ENCODE measurements around the gene BTNL9. TPM values are rescaled to one million over a fixed set of nuclear protein-coding genes. Genes with fewer than 3 reads are reported as not detected.
"Not testable (repeated sequence)": the region's sequence is repeated elsewhere in the genome, so short reads cannot be mapped to it uniquely, and the experiment has no call there.

The BTNL9 gene
- not detected in 2 replicates for total RNA-seq
- not detected for polyA plus RNA-seq (2012)

- no peak for DNase-seq (ENCODE audit: low read depth)
Observed at GRCh38 chr5:181039931-181040630, at the start of gene BTNL9. Gene BTNL9, plus strand, starts transcription at chr5:181040266. Its CDS starts 5,224 bp downstream, at chr5:181045490.

GRCh38 chr5:180990882-180991242, 49.2 kb upstream of the BTNL9 start:
- no peak for DNase-seq (ENCODE audit: low read depth)

DNA sequence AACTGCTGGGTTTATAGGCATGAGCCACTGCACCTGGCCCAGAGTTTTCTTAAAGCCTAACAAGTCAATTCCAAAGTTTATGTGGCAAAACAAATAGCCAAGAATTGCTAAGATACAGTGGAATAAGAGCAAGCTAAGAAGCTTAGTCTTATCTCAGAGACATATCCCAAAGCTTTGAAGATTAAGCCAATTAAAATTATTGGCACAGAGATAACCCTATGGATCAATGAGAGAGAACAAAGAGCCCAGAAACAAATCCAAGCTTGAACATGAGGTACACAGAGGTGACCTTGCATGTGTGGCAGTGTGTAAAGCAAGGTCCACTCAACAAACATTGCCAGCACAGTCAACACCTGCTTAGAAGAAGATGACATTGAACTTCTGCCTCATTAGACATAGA, 38.1 kb upstream of the BTNL9 start:
- no peak for DNase-seq (ENCODE audit: low read depth)

DNA sequence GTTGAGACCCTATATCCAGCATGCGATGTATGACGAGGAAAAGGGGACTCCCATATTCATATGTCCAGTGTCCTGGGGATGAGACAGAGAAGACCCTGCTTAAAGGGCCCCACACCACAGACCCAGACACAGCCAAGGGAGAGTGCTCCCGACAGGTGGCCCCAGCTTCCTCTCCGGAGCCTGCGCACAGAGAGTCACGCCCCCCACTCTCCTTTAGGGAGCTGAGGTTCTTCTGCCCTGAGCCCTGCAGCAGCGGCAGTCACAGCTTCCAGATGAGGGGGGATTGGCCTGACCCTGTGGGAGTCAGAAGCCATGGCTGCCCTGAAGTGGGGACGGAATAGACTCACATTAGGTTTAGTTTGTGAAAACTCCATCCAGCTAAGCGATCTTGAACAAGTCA, 34.3 kb upstream of the BTNL9 start:
- no peak for DNase-seq (ENCODE audit: low read depth)

DNA sequence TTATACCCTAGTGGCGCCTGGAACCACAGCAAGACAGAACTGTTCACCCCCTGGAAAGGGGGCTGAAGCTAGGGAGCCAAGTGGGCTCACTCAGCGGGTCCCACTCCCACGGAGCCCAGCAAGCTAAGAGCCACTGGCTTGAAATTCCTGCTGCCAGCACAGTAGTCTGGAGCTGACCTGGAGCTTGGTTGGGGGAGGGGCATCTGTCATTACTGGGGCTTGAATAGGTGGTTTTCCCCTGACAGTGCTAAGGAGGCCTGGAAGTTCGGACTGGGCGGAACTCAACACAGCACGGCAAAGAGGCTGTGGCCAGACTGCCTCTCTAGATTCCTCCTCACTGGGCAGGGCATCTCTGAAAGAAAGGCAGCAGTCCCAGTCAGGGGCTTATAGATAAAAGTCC, 31.9 kb upstream of the BTNL9 start:
- no peak for DNase-seq (ENCODE audit: low read depth)

DNA sequence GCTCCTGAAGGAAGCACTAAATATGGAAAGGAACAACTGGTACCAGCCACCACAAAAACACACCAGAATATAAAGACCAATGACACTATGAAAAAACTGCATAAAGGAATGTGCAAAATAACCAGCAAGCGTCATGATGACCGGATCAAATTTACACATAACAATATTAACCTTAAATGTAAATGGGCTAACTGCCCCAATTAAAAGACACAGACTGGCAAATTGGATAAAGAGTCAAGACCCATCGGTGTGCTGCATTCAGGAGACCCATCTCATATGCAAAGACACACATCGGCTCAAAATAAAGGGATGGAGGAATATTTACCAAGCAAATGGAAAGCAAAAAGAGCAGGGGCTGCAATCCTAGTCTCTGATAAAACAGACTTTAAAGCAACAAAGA, 30.0 kb upstream of the BTNL9 start:
- not testable (repeated sequence) for DNase-seq (ENCODE audit: low read depth)

- DNase-seq (ENCODE audit: low read depth) = not testable (repeated sequence)
Observed at GRCh38 chr5:181014654-181015053, 25.4 kb upstream of the BTNL9 start.

DNA sequence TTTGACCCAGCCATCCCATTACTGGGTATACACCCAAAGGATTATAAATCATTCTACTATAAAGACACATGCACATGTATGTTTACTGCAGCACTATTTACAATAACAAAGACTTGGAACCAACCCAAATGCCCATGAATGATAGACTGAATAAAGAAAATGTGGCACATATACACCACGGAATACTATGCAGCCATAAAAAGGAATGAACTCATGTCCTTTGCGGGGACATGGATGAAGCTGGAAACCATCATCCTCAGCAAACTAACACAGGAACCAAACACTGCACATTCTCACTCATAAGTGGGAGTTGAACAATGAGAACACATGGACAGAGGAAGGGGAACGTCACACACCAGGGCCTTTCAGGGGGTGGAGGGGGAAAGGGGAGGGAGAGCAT, 22.6 kb upstream of the BTNL9 start:
- not testable (repeated sequence) for DNase-seq (ENCODE audit: low read depth)

DNA sequence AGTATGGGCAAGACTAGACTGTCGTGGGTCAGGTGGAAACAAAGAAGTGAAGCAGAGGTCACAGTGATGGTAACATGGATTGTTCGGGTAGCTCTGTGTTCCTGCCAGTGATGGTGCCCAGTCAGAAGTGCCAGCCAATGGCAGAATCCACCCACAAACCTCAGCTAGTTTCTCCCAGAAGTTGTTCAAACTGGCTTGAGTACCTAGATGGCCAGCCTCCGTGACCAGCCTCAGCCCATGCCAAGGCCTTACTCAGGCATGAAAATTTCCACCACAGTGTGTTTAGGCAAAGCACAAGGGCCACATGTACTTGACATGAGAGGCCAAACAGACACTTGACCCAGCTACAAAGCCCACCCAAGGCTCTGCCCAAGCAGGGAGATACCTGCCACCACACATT, 19.4 kb upstream of the BTNL9 start:
- no peak for DNase-seq (ENCODE audit: low read depth)

DNA sequence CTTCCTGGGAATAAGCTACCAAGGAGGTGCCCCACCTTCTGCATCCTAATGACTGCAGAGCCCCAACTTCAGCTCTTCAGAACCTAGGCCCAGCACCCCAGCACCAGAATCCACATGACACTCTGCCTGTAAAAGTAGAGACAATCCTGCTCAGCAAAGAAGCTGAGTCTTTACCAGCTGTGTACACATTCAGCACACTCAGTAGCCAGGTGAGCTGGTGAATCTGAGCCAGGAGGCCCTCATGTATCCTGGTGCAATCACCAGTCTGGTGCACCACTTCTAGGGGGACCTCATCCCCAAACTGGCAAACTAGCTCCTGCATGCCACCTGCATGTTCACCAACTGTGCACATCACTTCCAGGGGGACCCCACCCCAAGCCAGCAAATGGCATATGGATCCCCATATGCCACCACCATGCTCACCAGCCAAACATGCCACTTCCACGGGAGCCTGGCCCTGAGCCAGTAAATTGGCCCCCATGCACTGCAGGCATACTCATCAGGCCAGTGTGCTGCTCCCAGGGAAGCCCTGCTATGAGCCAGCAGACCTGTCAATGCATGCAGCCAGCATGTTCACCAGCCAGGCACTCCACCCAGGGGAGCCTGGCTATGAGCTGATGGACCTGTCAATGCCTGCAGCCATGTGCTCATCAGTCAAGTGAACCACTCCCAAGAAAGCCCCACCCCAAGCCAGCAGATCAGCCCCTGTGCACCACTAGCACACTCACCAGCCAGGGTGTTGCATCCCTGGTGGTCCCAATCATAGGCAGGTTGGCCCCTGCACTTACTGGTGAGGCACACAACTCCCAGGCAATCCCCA, 15.6 kb upstream of the BTNL9 start:
- DNase-seq (ENCODE audit: low read depth) = no peak

- no peak for DNase-seq (ENCODE audit: low read depth)
Observed at GRCh38 chr5:181027452-181028031, 12.5 kb upstream of the BTNL9 start.

GRCh38 chr5:181028032-181028819, 11.8 kb upstream of the BTNL9 start:
- no peak for DNase-seq (ENCODE audit: low read depth)

DNA sequence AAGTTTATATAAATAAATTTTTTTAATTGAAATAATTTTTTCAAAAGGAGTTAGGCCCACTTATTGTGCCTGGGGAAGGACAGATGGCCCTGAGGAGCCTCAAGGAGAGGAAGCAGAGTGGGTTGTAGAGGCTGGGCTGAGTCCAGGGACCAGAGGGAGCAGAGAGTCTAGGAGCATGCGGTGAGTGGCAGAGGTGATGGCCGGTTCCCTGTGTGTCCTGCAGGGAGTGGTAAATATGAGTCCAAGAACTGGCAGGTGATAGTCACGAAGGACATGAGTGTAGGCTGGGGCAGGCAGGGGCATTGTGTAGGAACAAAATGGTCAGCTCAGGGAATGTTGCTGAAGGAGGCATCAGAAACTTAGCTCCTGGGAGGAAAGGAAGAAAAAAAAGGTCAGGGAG, 8.3 kb upstream of the BTNL9 start:
- DNase-seq (ENCODE audit: low read depth) = no peak

DNA sequence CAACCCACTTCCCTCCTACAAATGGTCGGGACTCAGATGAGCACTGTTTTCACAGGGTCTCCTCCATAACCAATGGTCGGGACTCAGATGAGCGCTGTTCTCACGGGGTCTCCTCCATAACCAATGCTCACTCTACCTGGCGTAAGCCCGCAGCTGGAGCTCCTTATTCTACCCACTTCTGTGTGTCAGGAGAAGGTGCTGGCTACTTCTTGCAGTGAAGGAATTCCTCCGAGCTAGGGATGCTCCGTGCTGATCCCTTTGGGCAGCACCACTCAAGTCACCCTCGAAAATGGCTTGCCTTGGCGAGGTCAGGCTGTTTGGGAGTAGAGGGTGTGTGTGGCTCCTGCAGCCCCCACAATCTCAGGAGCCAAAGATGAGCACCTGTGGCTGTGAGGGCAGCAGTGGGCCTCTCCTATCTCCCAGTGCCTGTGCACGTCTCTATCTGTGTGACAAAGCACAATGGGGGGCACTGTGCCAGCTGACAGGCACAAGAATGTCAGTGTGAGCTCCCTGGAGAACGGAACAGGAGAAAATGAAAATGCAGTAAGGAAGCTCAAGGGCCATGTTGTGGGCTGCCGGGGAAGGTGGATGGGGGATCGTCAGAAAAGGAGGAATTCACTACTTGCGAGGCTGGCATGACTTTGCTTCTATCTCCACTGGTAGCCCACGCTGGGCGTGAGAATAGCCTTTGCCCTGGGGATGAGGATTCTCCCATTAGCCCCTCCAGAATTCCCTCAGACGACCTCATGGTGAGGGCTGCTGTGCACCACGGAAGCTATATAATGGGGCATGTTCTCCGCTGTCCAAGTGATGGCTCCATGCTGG, 3.9 kb upstream of the BTNL9 start:
- DNase-seq (ENCODE audit: low read depth) = no peak

DNA sequence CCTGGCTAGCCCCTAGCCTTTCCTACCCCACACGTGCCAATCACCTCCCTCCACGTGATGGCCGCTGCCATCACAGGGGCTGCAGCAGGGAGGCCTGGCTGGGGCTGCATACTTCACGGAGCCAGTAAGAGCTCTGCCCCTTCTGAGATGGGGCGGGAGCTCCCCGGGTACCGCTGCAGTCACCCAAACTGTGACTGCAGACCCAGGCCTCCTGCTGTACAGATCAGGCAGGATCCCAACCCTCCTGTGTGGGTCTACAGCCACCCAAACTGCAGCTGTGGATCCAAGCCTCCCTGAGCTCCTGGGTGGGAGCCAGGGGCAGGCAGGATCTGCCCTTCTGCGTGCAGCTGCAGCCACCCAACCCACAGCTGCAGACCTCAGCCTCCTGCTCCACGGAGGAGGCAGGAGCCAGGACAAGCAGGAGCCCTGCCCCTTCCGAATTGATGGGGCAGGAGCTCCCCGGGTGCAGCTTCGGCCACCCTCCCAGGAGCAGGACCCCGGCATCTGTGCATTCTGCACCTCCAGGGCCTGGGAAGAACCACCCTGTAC, 3.2 kb upstream of the BTNL9 start:
- no peak for DNase-seq (ENCODE audit: low read depth)

- DNase-seq (ENCODE audit: low read depth) = no peak
Observed at GRCh38 chr5:181037365-181037861, 2.7 kb upstream of the BTNL9 start.

DNA sequence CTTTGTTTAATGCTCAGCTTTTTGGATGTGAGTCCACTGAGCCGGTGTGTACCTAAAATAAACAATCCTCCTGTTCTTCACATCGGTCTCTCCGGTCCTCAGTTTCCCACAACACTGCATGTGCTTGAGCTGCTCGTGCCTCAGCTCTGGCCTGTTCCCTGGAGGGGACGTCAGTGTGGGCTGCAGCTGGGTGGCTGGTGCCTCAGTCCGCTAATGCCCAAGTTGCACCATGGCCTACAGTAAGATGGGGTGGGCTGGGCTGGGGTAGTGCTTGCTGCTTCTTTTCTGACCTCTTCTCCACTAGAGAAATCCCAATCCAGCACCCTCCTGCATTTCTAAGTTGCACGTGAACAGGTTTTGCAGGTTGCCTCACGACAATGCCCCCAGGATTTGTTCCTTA, 595 bp upstream of the BTNL9 start:
- DNase-seq (ENCODE audit: low read depth) = no peak

- no peak for DNase-seq (ENCODE audit: low read depth)
Observed at GRCh38 chr5:181040631-181040945, 522 bp downstream of the BTNL9 start.

GRCh38 chr5:181041043-181041442, 977 bp downstream of the BTNL9 start:
- no peak for DNase-seq (ENCODE audit: low read depth)

DNA sequence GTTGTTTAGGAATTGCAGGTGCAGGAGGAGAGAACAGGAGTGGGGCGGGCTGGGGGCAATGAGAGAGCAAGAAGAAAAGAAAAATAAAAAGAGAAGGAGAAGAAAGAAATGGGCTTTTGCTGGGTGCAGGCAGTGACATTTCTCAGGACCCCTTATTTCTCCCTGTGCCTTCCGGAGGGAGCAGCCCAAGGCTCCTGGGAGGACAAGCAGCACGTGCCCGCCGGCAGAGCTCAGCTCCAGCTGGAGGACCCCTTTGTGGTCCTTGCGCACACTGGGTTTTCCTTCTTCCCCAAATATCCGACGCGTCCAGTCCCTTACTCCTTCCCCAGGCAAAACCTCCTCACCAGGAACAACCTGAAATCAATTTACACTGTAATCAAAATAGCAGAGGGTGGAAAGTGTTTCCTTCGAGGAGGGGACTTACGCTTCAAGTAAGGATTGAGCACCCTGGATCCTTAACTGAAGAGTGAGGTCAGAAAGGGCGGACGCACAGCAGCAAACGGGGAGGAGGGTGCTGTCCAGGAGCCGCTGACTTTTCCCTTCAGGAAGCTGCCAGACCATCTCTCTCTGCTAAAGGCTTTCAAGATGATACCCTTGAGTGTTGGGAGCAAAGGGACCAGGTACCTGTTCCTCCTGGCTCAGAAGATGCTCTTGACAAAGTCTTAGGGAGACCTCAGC, 2.1 kb downstream of the BTNL9 start:
- no peak for DNase-seq (ENCODE audit: low read depth)

All from myocyte (in vitro differentiated cells).